CD14-positive monocyte (primary cell): Measurements from ENCODE around the gene HSD17B8. TPM values are rescaled to one million over a fixed set of nuclear protein-coding genes. Genes with fewer than 3 reads are reported as not detected.

Experiments
- DNase-seq, 3 donors: peaks; one replicate each; pipeline ENCODE4 v3.0.0-alpha.2; 2011 to 2022
- H2AFZ ChIP-seq: 2 replicates; pipeline ENCODE4 v1.6.0; 2012; ENCODE audit warnings: mild to moderate bottlenecking, low read depth, low read length, inconsistent platforms; ENCODE audit not compliant: insufficient read depth, poor library complexity, severe bottlenecking
- H3K27ac ChIP-seq, 2 donors: 1 replicate in 1 of 2; 2 replicates in 1 of 2; pipeline ENCODE4 v1.5.1; 2012 to 2013; ENCODE audit warnings: low read length in 2 of 2, control low read depth in 1 of 2, inconsistent platforms in 1 of 2, low read depth in 1 of 2, mild to moderate bottlenecking in 1 of 2
- H3K27me3 ChIP-seq, 2 donors: one replicate each; pipeline versions ENCODE4 v1.6.0 to v1.6.1; 2011 to 2013; ENCODE audit warnings: low read length in 2 of 2; ENCODE audit not compliant: control insufficient read depth in 2 of 2, insufficient read depth in 2 of 2
- H3K36me3 ChIP-seq, 2 donors: replicated peaks in 1 of 2; 1 replicate in 1 of 2; 2 replicates in 1 of 2; pipeline versions ENCODE4 v1.5.1 to v1.6.1; 2012 to 2013; ENCODE audit warnings: low read length in 2 of 2, control low read depth in 1 of 2, inconsistent platforms in 1 of 2, mild to moderate bottlenecking in 1 of 2; ENCODE audit not compliant: insufficient read depth in 2 of 2, control insufficient read depth in 1 of 2
- H3K4me1 ChIP-seq, 2 donors: 1 replicate in 1 of 2; 2 replicates in 1 of 2; pipeline versions ENCODE4 v1.5.1 to v1.6.1; 2012 to 2013; ENCODE audit warnings: low read length in 2 of 2, control low read depth in 1 of 2, inconsistent platforms in 1 of 2, mild to moderate bottlenecking in 1 of 2, moderate library complexity in 1 of 2; ENCODE audit not compliant: insufficient read depth in 2 of 2, control insufficient read depth in 1 of 2
- H3K4me2 ChIP-seq: replicated peaks from 2 replicates; pipeline ENCODE3; 2012; ENCODE audit warnings: low read length, moderate library complexity, mild to moderate bottlenecking; ENCODE audit not compliant: poor library complexity, severe bottlenecking; ENCODE audit errors: extremely low read depth
- H3K4me3 ChIP-seq, 3 experiments: fragments of 200-600 bp in 1 of 3; sonication (generic) in 1 of 3; replicated peaks in 1 of 3; 1 replicate in 2 of 3; 2 replicates in 1 of 3; pipeline ENCODE4 v1.5.1; 2011 to 2013; ENCODE audit warnings: low read length in 3 of 3, mild to moderate bottlenecking in 3 of 3, control low read depth in 2 of 3, low read depth in 2 of 3, inconsistent platforms in 1 of 3, moderate library complexity in 1 of 3
- H3K79me2 ChIP-seq: 2 replicates; pipeline ENCODE4 v1.6.0; 2012; ENCODE audit warnings: mild to moderate bottlenecking, control low read depth, inconsistent platforms, low read length, moderate library complexity; ENCODE audit not compliant: insufficient read depth
- H3K9ac ChIP-seq: 2 replicates; pipeline ENCODE4 v1.6.0; 2017; ENCODE audit warnings: low read length, mild to moderate bottlenecking; ENCODE audit not compliant: insufficient read depth, poor library complexity, severe bottlenecking
- H3K9me3 ChIP-seq, 2 donors: replicated peaks in 1 of 2; 1 replicate in 1 of 2; 2 replicates in 1 of 2; pipeline versions ENCODE4 v1.5.1 to v1.6.1; 2012 to 2013; ENCODE audit warnings: low read length in 2 of 2, control low read depth in 1 of 2; ENCODE audit not compliant: control insufficient read depth in 1 of 2, insufficient read depth in 1 of 2
- H4K20me1 ChIP-seq: 2 replicates; pipeline ENCODE4 v1.6.0; 2012; ENCODE audit warnings: mild to moderate bottlenecking, low read length, control low read depth, moderate library complexity; ENCODE audit not compliant: insufficient read depth
- H3K27ac Mint-ChIP-seq, 7 donors: one replicate each; pipeline ENCODE4 v1.8.0; 2020; ENCODE audit warnings: mild to moderate bottlenecking in 7 of 7, mixed read lengths in 7 of 7, moderate library complexity in 6 of 7, inconsistent platforms in 2 of 7
- H3K27me3 Mint-ChIP-seq, 3 donors: one replicate each; pipeline ENCODE4 v1.8.0; 2021 to 2022; ENCODE audit warnings: low read depth in 3 of 3, mild to moderate bottlenecking in 3 of 3, mixed read lengths in 3 of 3, moderate library complexity in 3 of 3, inconsistent platforms in 1 of 3
- H3K36me3 Mint-ChIP-seq, 2 donors: one replicate each; pipeline ENCODE4 v1.8.0; 2020; ENCODE audit warnings: mixed read lengths in 2 of 2, inconsistent platforms in 1 of 2, mild to moderate bottlenecking in 1 of 2
- H3K4me1 Mint-ChIP-seq: one replicate; pipeline ENCODE4 v1.8.0; 2020; ENCODE audit warnings: mild to moderate bottlenecking, mixed read lengths
- H3K4me3 Mint-ChIP-seq, 2 donors: one replicate each; pipeline ENCODE4 v1.8.0; 2020; ENCODE audit warnings: mild to moderate bottlenecking in 2 of 2, mixed read lengths in 2 of 2, moderate library complexity in 1 of 2
- H3K9me3 Mint-ChIP-seq, 7 donors: one replicate each; pipeline ENCODE4 v1.8.0; 2020 to 2022; ENCODE audit warnings: mixed read lengths in 7 of 7, mild to moderate bottlenecking in 6 of 7, moderate library complexity in 6 of 7, inconsistent platforms in 2 of 7
- CTCF ChIP-seq: fragments of 200-600 bp; IDR thresholded peaks from one replicate; pipeline ENCODE4 v1.8.0; 2022; ENCODE audit warnings: antibody characterized with exemption, mild to moderate bottlenecking
- WGBS: methylation state at CpG from one replicate; pipeline ENCODE4 v1.1.5; 2013; ENCODE audit warnings: missing lambda C conversion rate; ENCODE audit not compliant: insufficient coverage; 5-methylcytosine and 5-hydroxymethylcytosine counted together
- intact Hi-C, 2 donors: fragments of 100-400 bp; cut with micrococcal nuclease; formaldehyde crosslinking; loops; one replicate each; pipeline versions ENCODE4 v1.15.0 to v1.15.1; 2023
- polyA plus RNA-seq, 3 donors: library from polyadenylated mRNA; depleted of rRNA in 1 of 3; unstranded in 2 of 3; stranded (reverse) in 1 of 3; fragments of 300-500 nt in 2 of 3; fragments of >200 nt in 1 of 3; fragmentation: Illumina TruSeq in 2 of 3; gene quantifications; 1 replicate in 2 of 3; 2 replicates in 1 of 3; pipeline ENCODE4 v1.2.3, GENCODE V29; 2012 to 2021

The HSD17B8 gene
- polyA plus RNA-seq, 3 donors, result 3.8 to 10.6 (median 4.7) TPM

- no peaks in the 10 kb centered on the region for H3K79me2 ChIP-seq
- H3K4me1 Mint-ChIP-seq, result peaks cover 23% of the 10 kb centered on the region
- no peak for TF ChIP-seq CTCF
- intact Hi-C loops, result loop anchor here (5.0 to 10.0 kb wide), 2 partner anchors 84 to 86 kb away; no protein-coding TSS in a partner anchor
- peaks cover 17 to 24% of the 10 kb centered on the region in 2 donors for H3K4me1 ChIP-seq
- H3K4me3 ChIP-seq, result peak overlapping the region in 1 of 3 experiments; percentile 74
- H3K4me2 ChIP-seq, result peak overlapping the region; percentile 78
- H3K27me3 ChIP-seq, result no peaks in the 10 kb centered on the region
- H2AFZ ChIP-seq, result peak overlapping the region; percentile 82
- H3K36me3 ChIP-seq, result no peaks in the 10 kb centered on the region
- H3K27ac ChIP-seq, result no peak overlapping the region
- no peaks in the 10 kb centered on the region for H3K9me3 Mint-ChIP-seq
- H3K4me3 Mint-ChIP-seq, result peak overlapping the region; percentile 88 to 94
- H4K20me1 ChIP-seq, result no peaks in the 10 kb centered on the region
- no peaks in the 10 kb centered on the region for H3K9me3 ChIP-seq
- 76% methylated on average over 10 of the region's 13 CpGs for WGBS
- peak; percentile 18 to 33 (median 30) for DNase-seq
- peaks cover 11 to 16% (median 13%) of the 10 kb centered on the region in 3 donors for H3K27me3 Mint-ChIP-seq
- peak overlapping the region in 4 of 7 donors; percentile 6 to 64 (median 36) for H3K27ac Mint-ChIP-seq
- no peaks in the 10 kb centered on the region for H3K36me3 Mint-ChIP-seq
- no peak overlapping the region for H3K9ac ChIP-seq
Measured at GRCh38 chr6:33160728-33161344, 43.6 kb upstream of the HSD17B8 start.

- intact Hi-C loops, result loop anchor here (5.0 to 10.0 kb wide), 2 partner anchors 83 to 86 kb away; no protein-coding TSS in a partner anchor
- Histone ChIP-seq H3K27ac (no peak overlapping the region), H3K4me2 (peak overlapping the region; percentile 78), H3K79me2 (no peaks in the 10 kb centered on the region), H2AFZ (peak overlapping the region; percentile 82), H3K9me3 (no peaks in the 10 kb centered on the region), H3K9ac (peak overlapping the region; percentile 37), H3K4me1 (peaks cover 17 to 24% of the 10 kb centered on the region in 2 donors), H4K20me1 (no peaks in the 10 kb centered on the region), H3K4me3 (peak overlapping the region; percentile 29 to 74 (median 36)), H3K27me3 (no peaks in the 10 kb centered on the region), H3K36me3 (no peaks in the 10 kb centered on the region)
- DNase-seq, result peak; percentile 73 to 78 (median 77)
- Mint-ChIP-seq H3K36me3 (no peaks in the 10 kb centered on the region), H3K27me3 (peaks cover 11 to 16% (median 13%) of the 10 kb centered on the region in 3 donors), H3K9me3 (no peaks in the 10 kb centered on the region), H3K4me3 (peak overlapping the region; percentile 88 to 94), H3K27ac (peak overlapping the region in 6 of 7 donors; percentile 6 to 83 (median 52)), H3K4me1 (peaks cover 23% of the 10 kb centered on the region)
- WGBS, result 2% methylated on average over 38 of the region's 58 CpGs
- peak; percentile 94 for TF ChIP-seq CTCF
Measured at GRCh38 chr6:33161354-33162331, 42.8 kb upstream of the HSD17B8 start.
